Activated CD4-positive, alpha-beta T cell treated with anti-CD3 and anti-CD28 coated beads, Interleukin-2, amount 50 U/mL, for 16 hours (primary cell): ENCODE measurements around the gene CEACAM19.

Experiments used
- DNase-seq: peaks from one replicate; pipeline ENCODE4 v3.0.0-alpha.2; 2020

CEACAM19 gene

DNA sequence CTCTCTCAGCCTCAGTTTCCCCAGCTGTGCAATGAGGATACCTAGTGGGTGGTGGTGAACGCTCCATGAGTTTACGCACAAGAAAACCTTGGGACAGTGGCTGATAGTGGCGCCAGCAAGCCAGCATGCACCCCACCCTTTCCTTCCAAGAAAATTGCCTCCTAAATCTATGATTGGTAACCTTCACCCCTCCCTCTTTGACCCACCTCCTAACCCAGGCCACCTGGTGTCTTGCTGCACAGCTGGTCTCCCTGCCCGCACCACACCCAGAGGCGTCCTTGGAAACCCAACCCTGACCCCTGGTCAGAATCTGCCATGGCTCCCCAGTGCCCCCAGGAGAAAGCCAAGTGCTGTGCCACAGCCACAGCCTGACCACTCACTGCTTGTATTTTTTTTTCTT, 54.4 kb downstream of the CEACAM19 start:
- DNase-seq = no peak

DNA sequence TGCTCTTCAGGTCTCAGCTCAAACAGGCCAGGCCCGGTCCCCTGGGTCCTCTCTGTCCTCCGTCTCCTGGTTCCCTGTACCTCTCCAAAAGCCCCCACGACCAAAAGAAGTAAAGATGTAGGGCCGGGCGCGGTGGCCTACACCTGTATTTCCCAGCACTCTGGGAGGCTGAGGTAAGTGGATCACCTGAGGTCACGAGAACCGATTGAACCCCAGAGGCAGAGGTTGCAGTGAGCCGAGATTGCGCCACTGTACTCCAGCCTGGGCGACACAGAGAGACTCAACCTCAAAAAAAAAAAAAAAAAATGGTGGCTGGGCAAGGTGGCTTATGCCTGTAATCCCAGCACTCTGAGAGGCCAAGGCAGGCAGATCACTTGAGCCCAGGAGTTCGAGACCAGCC, 55.2 kb downstream of the CEACAM19 start:
- no peak for DNase-seq

DNA sequence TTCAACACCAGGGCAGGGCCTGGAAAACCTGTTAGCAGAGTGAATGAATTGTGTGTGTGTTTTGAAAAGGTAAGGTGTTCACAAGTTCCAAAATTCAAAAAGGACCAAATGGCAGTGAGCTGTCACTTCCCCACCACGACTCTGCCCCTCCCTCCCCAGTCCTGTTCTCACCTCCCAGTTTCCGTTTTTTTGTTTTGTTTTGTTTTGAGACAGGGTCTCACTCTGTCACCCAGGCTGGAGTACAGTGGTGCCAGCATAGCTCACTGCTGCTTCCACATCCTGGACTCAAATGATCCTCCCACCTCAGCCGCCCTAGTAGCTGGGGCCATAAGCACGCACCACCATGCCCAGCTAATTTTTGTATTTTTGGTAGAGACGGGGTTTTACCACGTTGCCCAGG, 56.9 kb downstream of the CEACAM19 start:
- peak; percentile 27 for DNase-seq

DNA sequence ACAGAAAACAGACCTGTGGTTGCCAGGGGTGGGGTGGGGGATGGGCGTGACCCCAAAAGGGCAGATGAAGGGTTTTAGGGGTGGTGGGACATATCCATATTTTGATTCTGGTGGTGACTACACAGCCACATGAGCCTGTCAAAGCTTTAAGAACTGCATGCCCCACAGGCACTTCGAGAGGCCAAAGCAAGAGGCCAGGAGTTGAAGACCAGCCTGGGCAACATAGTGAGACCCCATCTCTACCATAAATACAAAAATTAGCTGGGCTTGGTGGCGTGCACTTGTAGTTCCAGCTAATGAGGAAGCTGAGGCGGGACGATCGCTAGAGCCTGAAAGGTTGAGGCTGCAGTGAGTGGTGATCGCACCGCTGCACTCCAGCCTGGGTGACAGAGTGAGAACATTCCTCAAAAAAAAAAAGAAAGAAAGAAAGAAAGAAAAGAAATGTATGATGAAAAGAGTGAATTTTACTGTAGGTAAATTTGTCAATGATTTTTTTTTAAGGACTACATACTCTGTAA, 58.3 kb downstream of the CEACAM19 start:
- DNase-seq = no peak

DNA sequence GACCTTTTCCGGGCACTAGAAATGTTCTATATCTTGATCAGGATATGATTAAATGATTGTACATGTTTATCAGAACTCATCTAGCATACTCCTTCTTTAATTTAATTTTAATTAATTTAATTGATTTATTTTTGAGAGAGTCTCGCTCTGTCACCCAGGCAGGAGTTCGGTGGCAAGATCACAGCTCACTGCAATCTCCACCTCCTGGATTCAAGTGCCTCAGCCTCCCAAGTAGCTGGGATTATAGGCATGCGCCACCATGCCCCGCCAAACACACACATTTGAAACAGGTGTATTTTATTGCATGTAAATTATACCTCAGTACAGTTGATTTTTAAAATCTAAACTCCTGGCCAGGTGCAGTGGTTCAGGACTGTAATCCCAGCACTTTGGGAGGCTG, 59.8 kb downstream of the CEACAM19 start:
- DNase-seq = no peak

DNA sequence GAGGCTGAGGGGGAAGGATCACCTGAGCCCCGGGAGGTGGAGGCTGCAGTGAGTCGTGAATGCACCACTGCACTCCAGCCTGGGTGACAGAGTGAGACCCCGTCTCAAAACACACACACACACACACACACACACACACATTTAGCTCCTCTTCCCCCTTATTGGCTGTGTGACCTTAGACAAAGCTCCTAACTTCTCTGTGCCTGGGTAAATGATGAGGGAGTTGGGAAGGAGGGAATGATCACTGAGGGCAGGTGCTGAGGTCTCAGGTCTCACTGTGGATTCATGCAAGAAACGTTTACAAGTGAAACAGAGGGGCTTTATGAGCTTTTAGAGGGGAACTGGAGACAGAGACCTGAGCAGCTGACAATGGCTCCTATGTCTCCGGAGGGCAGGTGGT, 60.3 kb downstream of the CEACAM19 start:
- DNase-seq = no peak

DNA sequence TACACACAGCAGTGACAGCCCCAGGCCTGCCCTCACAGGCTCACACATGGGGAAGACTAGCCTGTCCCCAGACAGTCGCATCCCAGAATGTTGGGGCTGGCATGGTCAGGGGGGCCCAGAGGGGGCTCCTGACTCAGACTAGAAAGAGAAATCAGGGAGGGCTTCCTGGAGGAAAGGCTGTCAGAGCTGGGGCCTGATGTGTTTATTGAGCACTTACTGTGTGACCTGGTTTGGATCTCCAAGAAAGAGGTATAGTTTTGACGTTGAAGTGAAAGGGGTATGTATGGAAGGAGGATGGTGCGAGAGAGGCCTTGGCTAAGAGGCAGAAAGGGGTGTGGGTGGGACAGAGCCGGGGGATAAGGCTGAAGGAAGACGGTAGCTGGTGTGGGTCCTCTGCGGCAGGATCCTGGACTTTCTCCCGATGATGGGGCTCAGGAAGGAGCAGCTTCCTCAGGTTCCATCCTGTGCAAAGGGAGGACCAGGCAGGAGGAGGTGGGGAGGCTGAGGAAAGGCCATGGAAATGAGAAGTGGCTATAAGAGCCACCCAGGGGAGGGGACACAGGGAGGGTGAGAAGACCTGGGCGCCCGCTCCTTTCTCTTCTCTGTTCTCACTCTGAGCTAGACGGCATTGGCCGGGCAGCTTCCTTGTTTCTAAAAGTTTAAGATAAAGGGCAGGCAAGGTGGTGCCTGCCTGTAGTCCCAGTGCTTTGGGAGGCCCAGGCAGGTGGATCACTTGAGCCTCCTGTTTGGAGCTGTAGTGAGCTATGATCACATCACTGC, 61.1 kb downstream of the CEACAM19 start:
- DNase-seq = no peak
